Natural killer cell treated with Interleukin-12 subunit alpha and Interleukin-12 subunit beta and Interleukin-15 and Interleukin-18, amount 100 ng/mL, for 72 hours (primary cell): Measurements from ENCODE around the gene PLEKHA1. TPM values are rescaled to one million over a fixed set of nuclear protein-coding genes. Genes with fewer than 3 reads are reported as not detected.

Source experiments
- ATAC-seq, 2 donors: fragments of 150-1000 bp; cut with Tn5 transposase in 1 of 2; sonication (Bioruptor Pico), chemical (Tn5 transposase) in 1 of 2; 2 replicates each; pipeline ENCODE4 v1.10.0; 2021
- DNase-seq: peaks from one replicate; pipeline ENCODE4 v3.0.0; 2022; ENCODE audit warnings: low spot score
- H3K27ac Mint-ChIP-seq, 2 donors: 1 replicate in 1 of 2; 2 replicates in 1 of 2; pipeline ENCODE4 v1.8.0; 2022; ENCODE audit warnings: mixed read lengths in 2 of 2, mild to moderate bottlenecking in 1 of 2, moderate library complexity in 1 of 2
- H3K27me3 Mint-ChIP-seq, 2 donors: 1 replicate in 1 of 2; 2 replicates in 1 of 2; pipeline ENCODE4 v1.8.0; 2022; ENCODE audit warnings: mixed read lengths in 2 of 2
- H3K36me3 Mint-ChIP-seq: one replicate; pipeline ENCODE4 v1.8.0; 2022; ENCODE audit warnings: mixed read lengths
- H3K4me1 Mint-ChIP-seq, 2 donors: 1 replicate in 1 of 2; 2 replicates in 1 of 2; pipeline ENCODE4 v1.8.0; 2022; ENCODE audit warnings: low read depth in 2 of 2, mixed read lengths in 2 of 2, mild to moderate bottlenecking in 1 of 2
- H3K4me3 Mint-ChIP-seq: one replicate; pipeline ENCODE4 v1.8.0; 2022; ENCODE audit warnings: mixed read lengths
- H3K9me3 Mint-ChIP-seq: 2 replicates; pipeline ENCODE4 v1.8.0; 2022; ENCODE audit warnings: mixed read lengths
- total RNA-seq, 2 donors: library from RNA; stranded (reverse); gene quantifications; one replicate each; pipeline ENCODE4 v1.2.3, GENCODE V29; 2022

The PLEKHA1 gene
- total RNA-seq, 2 donors from 2014 or later: 4.4 to 7.9 TPM

DNA sequence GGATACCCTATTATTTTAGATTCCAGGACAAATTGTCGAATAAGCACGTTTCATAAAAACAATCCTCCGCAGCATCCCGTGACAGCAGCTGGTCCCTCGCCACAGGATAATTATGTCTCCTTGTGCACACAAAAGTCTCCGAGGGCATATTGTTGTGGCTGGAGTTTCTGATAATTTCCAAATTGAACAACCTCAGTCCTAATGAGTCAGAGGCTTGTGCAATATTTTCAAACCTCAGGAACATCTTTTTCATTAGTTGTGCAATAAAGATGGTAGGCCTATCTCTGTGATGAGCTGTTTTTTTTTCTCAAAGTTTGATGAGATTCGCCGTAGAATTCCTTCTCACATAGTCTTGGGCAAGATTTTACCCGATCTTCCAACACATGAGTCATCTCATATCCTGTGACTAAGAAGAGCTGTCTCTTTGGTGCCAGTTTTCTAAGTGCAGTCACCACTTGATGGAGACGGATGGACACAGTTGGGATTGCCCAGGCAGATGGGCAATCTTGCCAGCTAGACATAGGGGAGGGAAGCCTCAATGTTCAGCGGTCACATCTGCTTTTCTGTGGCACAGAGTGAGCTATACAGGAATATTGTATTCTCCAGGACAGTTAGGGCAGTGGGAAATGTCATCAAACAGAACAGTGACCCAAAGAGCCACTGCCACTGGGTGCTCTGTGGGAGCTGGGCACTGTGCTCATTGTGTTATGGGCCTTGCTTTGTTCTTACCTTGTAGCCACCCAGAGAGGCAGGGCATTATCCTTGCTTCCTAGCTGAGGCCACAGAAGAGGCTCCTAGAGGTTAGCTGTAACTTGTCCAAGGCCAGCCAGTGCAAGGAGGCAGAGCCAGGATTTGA lies 94.6 kb downstream of the PLEKHA1 start:
- no peaks in the 10 kb centered on the region for H3K4me1 Mint-ChIP-seq
- H3K36me3 Mint-ChIP-seq: no peaks in the 10 kb centered on the region
- ATAC-seq: no peak
- DNase-seq: no peak
- H3K4me3 Mint-ChIP-seq: no peak overlapping the region
- H3K9me3 Mint-ChIP-seq: no peaks in the 10 kb centered on the region
- H3K27ac Mint-ChIP-seq: no peak overlapping the region
- H3K27me3 Mint-ChIP-seq: peaks cover 35 to 43% of the 10 kb centered on the region in 2 donors

GRCh38 chr10:122469848-122470247 lies 95.3 kb downstream of the PLEKHA1 start:
- ATAC-seq (no peak), DNase-seq (no peak)
- Mint-ChIP-seq H3K4me3 (no peak overlapping the region), H3K27me3 (peaks cover 34 to 36% of the 10 kb centered on the region in 2 donors), H3K4me1 (peaks cover 0 to 5% of the 10 kb centered on the region in 2 donors), H3K27ac (no peak overlapping the region), H3K36me3 (no peaks in the 10 kb centered on the region), H3K9me3 (no peaks in the 10 kb centered on the region)

DNA sequence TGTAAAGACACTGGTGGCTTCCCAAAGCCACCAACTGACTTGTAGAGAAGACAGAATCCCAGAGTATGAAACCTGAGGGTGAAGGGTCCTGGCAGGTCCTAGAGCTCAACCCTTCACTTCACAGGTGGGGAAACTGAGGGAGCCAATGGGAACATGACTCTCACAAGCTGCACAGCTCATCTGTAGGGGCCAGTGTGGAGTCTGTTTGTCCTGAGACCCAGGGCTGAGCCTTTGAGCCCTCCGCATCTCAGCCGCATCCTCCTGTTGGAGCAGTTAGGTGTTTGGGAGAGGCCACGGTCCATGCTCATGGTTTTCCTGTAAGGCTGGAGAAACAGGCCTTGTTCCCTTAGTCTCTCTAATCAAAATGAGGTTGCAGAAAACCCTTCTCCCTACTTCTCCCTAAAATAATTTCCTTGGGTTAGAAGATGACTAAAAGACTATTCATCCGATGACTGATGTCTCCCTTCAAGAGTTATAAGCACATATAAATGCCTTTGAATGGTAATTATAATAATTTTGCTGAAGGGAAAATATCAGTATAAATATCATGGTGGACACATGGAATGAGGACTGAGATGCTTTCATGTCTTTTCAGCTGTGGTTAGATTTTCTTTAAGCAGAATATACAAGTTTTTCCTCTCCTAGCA lies 97.1 kb downstream of the PLEKHA1 start:
- Mint-ChIP-seq H3K27me3 (peaks cover 25 to 32% of the 10 kb centered on the region in 2 donors), H3K4me1 (peaks cover 0 to 5% of the 10 kb centered on the region in 2 donors), H3K36me3 (no peaks in the 10 kb centered on the region), H3K9me3 (no peaks in the 10 kb centered on the region), H3K4me3 (no peak overlapping the region), H3K27ac (no peak overlapping the region)
- ATAC-seq (no peak), DNase-seq (no peak)

DNA sequence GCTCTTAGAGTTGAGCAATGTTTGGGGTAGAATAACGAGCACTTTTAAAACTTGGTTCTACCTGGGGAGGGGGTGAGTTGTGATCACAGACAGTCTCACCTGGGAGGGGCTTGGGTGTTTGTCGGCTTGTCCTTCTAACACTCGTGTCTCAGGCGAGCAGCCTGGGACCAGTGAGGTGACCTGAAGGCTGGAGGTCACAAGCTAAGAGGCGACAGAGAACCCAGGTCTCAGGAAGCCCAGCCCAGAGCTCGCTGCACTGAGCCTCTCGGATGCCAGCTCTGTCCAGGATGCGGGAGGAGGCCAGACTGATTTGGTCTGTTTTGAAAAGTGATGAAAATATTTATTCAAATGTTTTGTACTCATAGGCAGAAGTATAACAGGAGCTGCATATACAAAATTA lies 98.6 kb downstream of the PLEKHA1 start:
- DNase-seq (no peak), ATAC-seq (no peak)
- H3K4me3 Mint-ChIP-seq: no peak overlapping the region
- no peak overlapping the region for H3K27ac Mint-ChIP-seq
- H3K4me1 Mint-ChIP-seq: peaks cover 0 to 5% of the 10 kb centered on the region in 2 donors
- H3K9me3 Mint-ChIP-seq: no peaks in the 10 kb centered on the region
- H3K27me3 Mint-ChIP-seq: peaks cover 20 to 28% of the 10 kb centered on the region in 2 donors
- no peaks in the 10 kb centered on the region for H3K36me3 Mint-ChIP-seq

DNA sequence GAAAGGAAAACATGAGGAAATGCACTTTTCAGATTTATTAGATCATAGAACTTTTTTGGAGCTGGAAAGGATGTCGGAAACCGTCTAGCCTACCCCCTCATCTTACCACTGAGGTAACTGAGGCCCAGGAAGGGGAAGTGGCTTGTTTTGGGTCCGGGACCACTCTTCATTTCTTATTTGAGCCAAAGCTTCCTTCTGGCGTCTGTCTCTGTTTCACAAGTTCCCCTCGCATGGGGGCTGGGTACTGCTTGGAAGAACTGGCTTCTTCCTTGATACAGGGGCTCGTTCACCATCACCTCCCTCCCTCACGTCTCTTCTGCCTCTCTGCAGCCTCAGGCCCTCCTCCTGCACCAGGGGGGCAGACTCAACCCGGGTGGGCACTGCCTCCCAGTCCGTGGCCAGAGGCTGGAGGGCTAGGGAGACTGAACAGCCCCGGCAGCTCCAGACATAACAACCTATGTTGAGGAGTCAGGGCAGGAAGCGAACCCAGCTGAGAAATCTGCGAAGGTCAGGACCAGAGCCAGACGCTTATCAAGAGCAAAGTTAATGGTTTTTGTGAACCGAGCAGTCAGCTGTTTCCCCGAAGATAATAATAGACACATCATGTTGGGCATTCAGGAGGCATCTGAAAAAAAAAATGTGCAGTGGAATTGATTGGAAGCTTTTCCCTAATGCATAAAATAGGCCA lies 99.8 kb downstream of the PLEKHA1 start:
- Mint-ChIP-seq H3K4me3 (no peak overlapping the region), H3K4me1 (peaks cover 0 to 5% of the 10 kb centered on the region in 2 donors), H3K27ac (no peak overlapping the region), H3K36me3 (no peaks in the 10 kb centered on the region), H3K9me3 (no peaks in the 10 kb centered on the region), H3K27me3 (peaks cover 20 to 32% of the 10 kb centered on the region in 2 donors)
- DNase-seq: no peak
- ATAC-seq: peak in 1 of 2 donors; percentile 18

DNA sequence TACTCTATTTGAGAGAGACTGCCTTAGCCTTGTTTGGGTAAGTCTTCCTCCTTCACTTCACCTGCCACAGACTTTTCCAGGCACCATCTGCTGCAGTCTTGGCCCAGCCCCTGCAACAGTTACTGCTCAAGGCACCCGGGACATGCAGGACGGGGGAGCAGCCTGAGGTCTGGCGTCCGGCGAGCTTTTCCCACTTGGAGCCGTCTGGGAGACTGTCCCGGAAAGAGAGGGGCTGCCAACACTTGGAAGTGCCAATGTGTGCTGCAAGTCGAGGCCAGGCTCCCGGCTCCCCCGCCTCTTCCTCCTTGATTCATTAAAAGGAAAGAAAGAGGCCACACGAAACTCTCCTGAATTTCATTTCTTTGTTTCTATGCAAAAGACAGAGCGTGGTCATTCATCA lies 100.6 kb downstream of the PLEKHA1 start:
- DNase-seq: no peak
- Mint-ChIP-seq H3K27ac (no peak overlapping the region), H3K4me3 (no peak overlapping the region), H3K9me3 (no peaks in the 10 kb centered on the region), H3K27me3 (peaks cover 21 to 34% of the 10 kb centered on the region in 2 donors), H3K36me3 (no peaks in the 10 kb centered on the region), H3K4me1 (peaks cover 0 to 5% of the 10 kb centered on the region in 2 donors)
- ATAC-seq: no peak

- Mint-ChIP-seq H3K9me3 (no peaks in the 10 kb centered on the region), H3K4me1 (peaks cover 0 to 5% of the 10 kb centered on the region in 2 donors), H3K27ac (no peak overlapping the region), H3K36me3 (no peaks in the 10 kb centered on the region), H3K27me3 (peaks cover 15 to 29% of the 10 kb centered on the region in 2 donors), H3K4me3 (no peak overlapping the region)
- DNase-seq (no peak), ATAC-seq (peak in 1 of 2 donors; percentile 3)
Observed at GRCh38 chr10:122475591-122476332, 101.3 kb downstream of the PLEKHA1 start.

DNA sequence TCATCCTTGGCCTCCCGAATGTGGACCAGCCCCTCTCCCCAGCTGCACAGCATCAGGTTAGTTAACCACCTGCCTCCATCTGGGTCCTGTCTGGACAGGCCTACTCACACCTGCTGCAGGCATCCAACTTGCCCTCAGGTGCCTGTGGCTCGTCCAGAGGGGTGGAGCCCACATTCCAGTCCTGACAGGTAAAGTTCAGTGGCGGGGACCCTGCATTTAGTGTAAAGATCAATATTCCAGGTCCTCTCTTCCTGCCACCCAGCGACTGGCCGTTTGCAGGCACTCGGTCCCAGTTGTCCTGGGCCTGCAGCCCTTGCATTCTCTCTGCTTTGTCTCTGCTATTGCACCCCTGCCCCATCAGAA lies 101.8 kb downstream of the PLEKHA1 start:
- H3K27ac Mint-ChIP-seq: no peak overlapping the region
- peaks cover 0 to 5% of the 10 kb centered on the region in 2 donors for H3K4me1 Mint-ChIP-seq
- peaks cover 10 to 24% of the 10 kb centered on the region in 2 donors for H3K27me3 Mint-ChIP-seq
- H3K4me3 Mint-ChIP-seq: no peak overlapping the region
- H3K9me3 Mint-ChIP-seq: no peaks in the 10 kb centered on the region
- no peaks in the 10 kb centered on the region for H3K36me3 Mint-ChIP-seq
- ATAC-seq (no peak), DNase-seq (no peak)

GRCh38 chr10:122477436-122477835 lies 102.9 kb downstream of the PLEKHA1 start:
- H3K9me3 Mint-ChIP-seq: no peaks in the 10 kb centered on the region
- ATAC-seq: no peak
- H3K4me3 Mint-ChIP-seq: no peak overlapping the region

GRCh38 chr10:122478971-122479370 lies 104.5 kb downstream of the PLEKHA1 start:
- Mint-ChIP-seq H3K9me3 (no peaks in the 10 kb centered on the region), H3K36me3 (no peaks in the 10 kb centered on the region), H3K4me1 (peaks cover 0 to 5% of the 10 kb centered on the region in 2 donors), H3K4me3 (no peak overlapping the region), H3K27ac (no peak overlapping the region), H3K27me3 (peaks cover 15 to 23% of the 10 kb centered on the region in 2 donors)
- DNase-seq (no peak), ATAC-seq (no peak)

More at GRCh38 chr10:122477436-122477835, 102.9 kb downstream of the PLEKHA1 start:
- H3K27ac Mint-ChIP-seq: no peak overlapping the region
- H3K4me1 Mint-ChIP-seq: peaks cover 0 to 5% of the 10 kb centered on the region in 2 donors
- H3K36me3 Mint-ChIP-seq: no peaks in the 10 kb centered on the region
- no peak for DNase-seq
- peaks cover 15 to 23% of the 10 kb centered on the region in 2 donors for H3K27me3 Mint-ChIP-seq

DNA sequence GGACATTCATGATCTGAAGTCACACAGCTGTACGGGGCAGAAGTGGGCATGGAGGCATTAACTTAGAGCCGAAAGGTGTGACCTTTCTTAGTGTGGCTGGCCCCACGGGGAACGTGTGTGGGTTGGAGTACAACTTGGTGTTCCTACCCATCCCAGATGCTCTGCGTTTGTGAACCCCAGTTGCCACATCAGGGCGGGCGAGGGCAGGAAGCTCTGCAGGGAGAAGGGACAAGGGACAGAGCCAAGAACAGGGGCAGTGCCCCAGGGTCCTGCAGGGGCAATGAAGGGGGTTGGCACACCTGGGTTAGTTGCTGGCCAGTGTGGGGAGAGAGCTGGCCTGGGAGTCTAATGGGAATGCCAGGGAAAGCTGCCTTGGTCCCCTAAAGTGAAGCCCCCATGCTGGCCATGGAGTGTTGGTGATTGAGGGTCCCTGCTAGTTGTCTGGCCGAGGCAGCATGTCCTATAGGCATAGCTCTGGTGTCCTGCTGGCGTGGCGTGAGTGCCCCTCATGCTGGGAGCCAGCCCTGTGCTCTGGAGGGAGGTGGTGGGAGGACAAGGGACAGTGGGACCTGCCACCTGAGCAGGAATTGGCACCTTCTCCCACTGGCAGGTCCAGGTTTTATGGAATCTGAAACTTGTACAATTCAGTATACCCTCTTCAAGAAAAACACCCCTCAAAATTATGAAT lies 105.8 kb downstream of the PLEKHA1 start:
- Mint-ChIP-seq H3K4me1 (no peaks in the 10 kb centered on the region), H3K27me3 (peaks cover 15 to 23% of the 10 kb centered on the region in 2 donors), H3K4me3 (no peak overlapping the region), H3K9me3 (no peaks in the 10 kb centered on the region), H3K27ac (no peak overlapping the region), H3K36me3 (no peaks in the 10 kb centered on the region)
- DNase-seq (peak; percentile 32), ATAC-seq (no peak)

DNA sequence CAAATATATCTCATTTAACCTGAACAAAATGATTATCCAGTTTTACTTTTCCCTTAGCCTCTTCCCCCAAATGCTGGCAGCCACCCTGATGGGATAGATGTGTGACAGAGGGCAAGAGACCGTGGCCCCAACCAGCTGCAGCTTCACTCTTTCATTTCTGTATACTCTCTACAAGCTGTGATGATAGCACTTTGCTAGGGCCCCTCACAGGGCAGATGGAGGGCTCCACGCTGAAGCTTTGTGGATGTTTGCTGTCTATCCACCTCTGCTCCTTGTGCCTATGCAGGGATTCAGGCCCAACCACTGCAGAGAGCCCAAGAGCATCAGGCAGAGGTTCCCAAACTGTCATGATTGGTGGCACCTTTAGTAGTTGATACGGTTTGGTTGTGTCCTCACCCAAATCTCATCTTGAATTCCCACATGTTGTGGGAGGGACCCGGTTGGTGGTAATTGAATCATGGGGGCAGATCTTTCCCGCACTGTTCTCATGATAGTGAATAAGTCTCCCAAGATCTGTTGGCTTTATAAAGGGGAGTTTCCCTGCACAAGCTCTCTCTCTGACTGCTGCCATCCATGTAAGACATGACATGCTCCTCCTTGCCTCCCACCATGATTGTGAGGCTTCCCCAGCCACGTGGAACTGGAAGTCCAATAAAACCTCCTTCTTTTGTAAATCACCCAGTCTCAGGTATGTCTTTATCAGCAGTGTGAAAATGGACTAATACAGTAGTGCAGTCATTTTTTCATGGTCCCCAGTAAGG lies 107.0 kb downstream of the PLEKHA1 start:
- Mint-ChIP-seq H3K36me3 (no peaks in the 10 kb centered on the region), H3K4me1 (no peaks in the 10 kb centered on the region), H3K27me3 (peaks cover 15 to 18% of the 10 kb centered on the region in 2 donors), H3K9me3 (no peaks in the 10 kb centered on the region), H3K27ac (no peak overlapping the region), H3K4me3 (no peak overlapping the region)
- DNase-seq (peak; percentile 32), ATAC-seq (no peak)
